Astrocyte of the cerebellum (primary cell): ENCODE results near the gene SMYD3.

Experiments used
- DNase-seq: peaks from one replicate; pipeline ENCODE4 v3.0.0-alpha.2; 2011; ENCODE audit warnings: low read depth
- H3K4me3 ChIP-seq: 2 replicates; pipeline ENCODE4 v1.5.1; 2011; ENCODE audit warnings: mild to moderate bottlenecking, low read depth, low read length, moderate library complexity
- CTCF ChIP-seq: IDR thresholded peaks from 2 replicates; pipeline ENCODE4 v1.5.1; 2012; ENCODE audit warnings: low read length, low read depth, moderate library complexity, mild to moderate bottlenecking; ENCODE audit errors: missing control alignments
- in situ Hi-C: cut with HindIII; loops from 2 replicates; pipeline ENCODE4 v1.10.0; 2017; ENCODE audit warnings: low sequenced_read_pairs

Gene SMYD3

GRCh38 chr1:246427611-246428010 lies 79.5 kb downstream of the SMYD3 start:
- H3K4me3 ChIP-seq, result no peak overlapping the region
- no peak for DNase-seq
- in situ Hi-C loops, result no loop called here
- TF ChIP-seq CTCF, result no peak

GRCh38 chr1:246425895-246426294 lies 81.2 kb downstream of the SMYD3 start:
- no peak for DNase-seq
- H3K4me3 ChIP-seq, result no peak overlapping the region
- no peak for TF ChIP-seq CTCF
- in situ Hi-C loops, result no loop called here

GRCh38 chr1:246425139-246425794 lies 81.8 kb downstream of the SMYD3 start:
- in situ Hi-C loops, result no loop called here
- no peak overlapping the region for H3K4me3 ChIP-seq
- no peak for DNase-seq
- no peak for TF ChIP-seq CTCF

- no peak overlapping the region for H3K4me3 ChIP-seq
- no peak for TF ChIP-seq CTCF
- DNase-seq, result no peak
- in situ Hi-C loops, result no loop called here
These were observed 86.8 kb downstream of the SMYD3 start for GRCh38 chr1:246420300-246420699.

- in situ Hi-C loops, result no loop called here
These were observed 88.3 kb downstream of the SMYD3 start for GRCh38 chr1:246418565-246419312.

More at GRCh38 chr1:246418565-246419312, 88.3 kb downstream of the SMYD3 start:
- no peak overlapping the region for H3K4me3 ChIP-seq
- no peak for TF ChIP-seq CTCF
- DNase-seq, result no peak
